HFF-Myc (cell line): ENCODE results near the gene SERPINI1.

Source experiments
- DNase-seq: peaks from one replicate; pipeline ENCODE4 v3.0.0-alpha.2; 2011; ENCODE audit warnings: low read depth; ENCODE audit errors: extremely low read depth
- H3K4me3 ChIP-seq: replicated peaks from 2 replicates; pipeline ENCODE4 v1.5.1; 2011; ENCODE audit warnings: low read depth, mild to moderate bottlenecking, control low read depth, low read length
- TF ChIP-seq, protein P1 (sequence below): IDR thresholded peaks from 2 replicates; pipeline ENCODE4 v1.5.1; 2012; ENCODE audit warnings: mild to moderate bottlenecking, low read depth, low read length, control low read depth; ENCODE audit errors: missing control alignments

SERPINI1 gene

DNA sequence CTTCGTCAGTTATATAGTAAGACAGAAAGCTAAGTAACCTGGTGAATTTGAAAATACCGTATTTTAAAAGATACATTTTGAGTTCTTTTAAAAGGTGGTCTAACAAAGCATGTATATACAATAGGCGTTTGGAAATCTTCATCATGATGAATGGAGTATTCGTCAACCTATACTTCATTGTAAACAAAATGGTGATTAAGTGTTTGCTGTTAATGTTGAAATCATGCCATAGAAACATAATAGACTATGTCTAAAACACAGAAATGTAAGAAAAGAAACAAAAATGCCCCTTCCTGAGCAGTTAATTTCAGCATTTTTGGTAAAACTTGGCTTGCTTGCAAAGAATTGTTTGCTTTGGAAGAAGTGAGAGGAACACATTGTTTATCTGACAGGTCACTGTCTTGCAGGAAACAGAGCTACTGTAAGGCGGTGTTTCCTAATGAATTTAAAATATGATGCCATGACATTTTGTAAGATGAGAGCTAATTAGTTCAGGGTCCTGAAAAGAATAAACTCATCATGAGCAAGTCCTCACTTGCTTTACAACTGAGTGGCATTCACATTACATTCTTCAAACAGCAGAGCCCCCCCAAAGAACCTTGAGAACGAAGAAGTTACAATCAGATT is 126.7 kb downstream of the SERPINI1 start:
- TF ChIP-seq, protein P1, sequence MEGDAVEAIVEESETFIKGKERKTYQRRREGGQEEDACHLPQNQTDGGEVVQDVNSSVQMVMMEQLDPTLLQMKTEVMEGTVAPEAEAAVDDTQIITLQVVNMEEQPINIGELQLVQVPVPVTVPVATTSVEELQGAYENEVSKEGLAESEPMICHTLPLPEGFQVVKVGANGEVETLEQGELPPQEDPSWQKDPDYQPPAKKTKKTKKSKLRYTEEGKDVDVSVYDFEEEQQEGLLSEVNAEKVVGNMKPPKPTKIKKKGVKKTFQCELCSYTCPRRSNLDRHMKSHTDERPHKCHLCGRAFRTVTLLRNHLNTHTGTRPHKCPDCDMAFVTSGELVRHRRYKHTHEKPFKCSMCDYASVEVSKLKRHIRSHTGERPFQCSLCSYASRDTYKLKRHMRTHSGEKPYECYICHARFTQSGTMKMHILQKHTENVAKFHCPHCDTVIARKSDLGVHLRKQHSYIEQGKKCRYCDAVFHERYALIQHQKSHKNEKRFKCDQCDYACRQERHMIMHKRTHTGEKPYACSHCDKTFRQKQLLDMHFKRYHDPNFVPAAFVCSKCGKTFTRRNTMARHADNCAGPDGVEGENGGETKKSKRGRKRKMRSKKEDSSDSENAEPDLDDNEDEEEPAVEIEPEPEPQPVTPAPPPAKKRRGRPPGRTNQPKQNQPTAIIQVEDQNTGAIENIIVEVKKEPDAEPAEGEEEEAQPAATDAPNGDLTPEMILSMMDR, result no peak
- no peak for DNase-seq

DNA sequence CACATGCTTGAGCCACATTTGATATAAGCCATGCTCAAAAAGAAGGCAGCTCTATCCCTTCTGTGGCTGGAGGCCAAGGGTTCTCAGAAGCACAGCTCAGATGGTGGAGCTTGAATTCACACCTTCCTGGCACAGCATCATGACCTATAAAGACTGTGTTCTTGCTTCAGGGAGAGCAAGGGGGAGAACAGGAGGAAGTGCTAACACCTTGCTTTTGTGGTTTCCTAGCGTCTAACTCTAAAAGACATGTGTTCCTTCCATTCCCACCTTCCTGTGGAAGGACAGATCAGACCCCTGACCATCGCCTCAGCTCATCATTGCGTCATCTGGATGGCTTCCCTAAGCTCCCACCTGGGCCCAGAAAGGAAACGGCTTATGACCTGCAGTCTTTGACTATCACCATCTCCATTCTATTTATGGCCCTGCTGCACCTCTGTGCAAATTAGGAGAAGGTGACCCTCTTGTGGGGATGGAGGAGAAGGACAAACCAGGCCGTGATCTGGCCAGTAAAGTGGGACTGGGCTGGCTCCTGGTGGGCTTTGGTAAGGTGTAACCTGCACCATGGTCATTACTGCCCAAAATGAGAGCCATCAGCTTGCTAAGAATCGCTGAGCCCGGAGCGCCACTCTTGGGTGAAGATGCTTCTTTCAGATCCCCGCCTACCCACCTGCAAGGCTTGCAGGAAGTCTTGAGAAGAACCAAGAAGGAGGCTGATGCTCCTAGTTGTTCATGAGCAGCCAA is 128.5 kb downstream of the SERPINI1 start:
- TF ChIP-seq, protein P1, result no peak
- no peak for DNase-seq
- no peak overlapping the region for H3K4me3 ChIP-seq

More for the DNA sequence above, 126.7 kb downstream of the SERPINI1 start:
- H3K4me3 ChIP-seq, result no peak overlapping the region

DNA sequence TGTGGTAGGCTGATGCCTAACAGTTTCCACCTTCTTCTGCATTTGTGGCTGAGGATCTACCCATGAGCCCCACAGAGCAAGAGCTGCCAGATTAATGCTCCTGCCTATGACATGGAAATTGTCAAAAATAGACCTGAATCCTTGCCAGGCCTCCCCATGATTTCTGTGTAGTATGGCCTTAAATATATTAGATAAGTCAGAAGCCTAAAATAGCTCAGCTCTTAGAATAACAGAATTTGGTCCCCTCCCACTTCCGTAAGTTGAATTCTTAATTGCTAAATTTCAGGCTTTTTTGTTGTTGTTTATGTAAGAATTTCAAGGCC is 129.0 kb downstream of the SERPINI1 start:
- H3K4me3 ChIP-seq, result no peak overlapping the region
- TF ChIP-seq, protein P1, result no peak
- DNase-seq, result no peak

GRCh38 chr3:167866331-167866730 is 130.8 kb downstream of the SERPINI1 start:
- no peak for DNase-seq
- TF ChIP-seq, protein P1, result no peak
- no peak overlapping the region for H3K4me3 ChIP-seq

- TF ChIP-seq, protein P1, result no peak
- DNase-seq, result no peak
These were observed 132.5 kb downstream of the SERPINI1 start for GRCh38 chr3:167867981-167868380.

DNA sequence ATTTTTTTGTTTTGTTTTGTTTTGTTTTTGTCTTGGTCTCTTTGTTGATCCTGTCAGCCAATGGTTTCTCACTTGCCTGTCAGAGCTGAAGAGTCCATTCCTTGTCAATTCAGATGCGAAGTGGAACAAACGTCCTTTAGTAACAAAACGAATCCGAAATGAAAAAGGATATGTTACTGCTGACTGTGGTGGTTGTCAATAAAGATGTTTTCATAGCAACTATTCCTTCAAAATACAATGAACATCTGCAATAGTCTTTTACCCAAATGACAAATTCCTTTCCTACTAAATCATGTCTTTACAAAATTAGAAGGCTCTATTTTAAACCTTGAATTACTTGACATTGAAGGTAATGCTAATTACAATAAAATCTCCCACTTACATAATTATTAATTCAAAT is 134.7 kb downstream of the SERPINI1 start:
- TF ChIP-seq, protein P1, result no peak
- no peak for DNase-seq
- no peak overlapping the region for H3K4me3 ChIP-seq

More at GRCh38 chr3:167867981-167868380, 132.5 kb downstream of the SERPINI1 start:
- no peak overlapping the region for H3K4me3 ChIP-seq
